Endothelial cell of umbilical vein (primary cell): ENCODE results near the gene APOD. TPM values are rescaled to one million over a fixed set of nuclear protein-coding genes. Genes with fewer than 3 reads are reported as not detected.

Experiments
- BruUV-seq: library from RNA; stranded (reverse); fragments of 400-500 nt; replicated peaks from 2 replicates; lab custom pipeline; 2021; lab: Mats Ljungman, UMichigan
- CTCF ChIA-PET: fragments of 300-600, 350-600 bp; sonication (Branson Sonifier 250); formaldehyde crosslinking; loops from one replicate; lab custom pipeline; 2021; ENCODE audit warnings: antibody characterized with exemption, inconsistent platforms; lab: Charles Lee
- POLR2A ChIA-PET: fragments of 300-600, 350-600 bp; sonication (Branson Sonifier 250); formaldehyde crosslinking; loops from one replicate; lab custom pipeline; 2021; ENCODE audit warnings: antibody characterized with exemption, inconsistent platforms; lab: Charles Lee
- DNase-seq: peaks from one replicate; pipeline ENCODE4 v3.0.0-alpha.2; 2011; ENCODE audit warnings: low read depth, low spot score
- FAIRE-seq: peaks from 2 replicates; lab custom pipeline; 2011; peaks lifted over from hg19 to GRCh38; lab: Jason Lieb, UNC
- H2AFZ ChIP-seq: 2 replicates; pipeline ENCODE4 v1.6.0; 2012; ENCODE audit warnings: low read depth, low read length, control low read depth, inconsistent platforms
- H3K27ac ChIP-seq: 2 replicates; pipeline ENCODE4 v1.5.1; 2011; ENCODE audit warnings: low read depth, mild to moderate bottlenecking, control low read depth, low read length, moderate library complexity; ENCODE audit not compliant: insufficient read depth
- H3K27me3 ChIP-seq, 2 experiments: 2 replicates each; pipeline versions ENCODE4 v1.6.0 to v1.6.1; 2011; ENCODE audit warnings: low read length in 2 of 2, mixed read lengths in 1 of 2; ENCODE audit not compliant: control insufficient read depth in 2 of 2, insufficient read depth in 2 of 2
- H3K36me3 ChIP-seq, 2 experiments: 2 replicates in 1 of 2; 3 replicates in 1 of 2; pipeline ENCODE4 v1.5.1; 2011; ENCODE audit warnings: low read length in 2 of 2, mild to moderate bottlenecking in 1 of 2, moderate library complexity in 1 of 2; ENCODE audit not compliant: control insufficient read depth in 2 of 2, insufficient read depth in 2 of 2; ENCODE audit errors: extremely low read depth in 1 of 2
- H3K4me1 ChIP-seq: 3 replicates; pipeline ENCODE4 v1.5.1; 2011; ENCODE audit warnings: mild to moderate bottlenecking, low read length; ENCODE audit not compliant: control insufficient read depth, insufficient read depth; ENCODE audit errors: extremely low read depth
- H3K4me2 ChIP-seq: 2 replicates; pipeline ENCODE4 v1.6.1; 2011; ENCODE audit warnings: low read length, control low read depth, mixed read lengths; ENCODE audit not compliant: insufficient read depth
- H3K4me3 ChIP-seq, 3 experiments: fragments of 200-600 bp in 1 of 3; sonication (generic), shearing (Covaris generic) in 1 of 3; replicated peaks in 1 of 3; 2 replicates each; pipeline ENCODE4 v1.5.1; 2011 to 2016; ENCODE audit warnings: control low read depth in 3 of 3, low read length in 3 of 3, mild to moderate bottlenecking in 2 of 3, inconsistent platforms in 1 of 3, low read depth in 1 of 3, moderate library complexity in 1 of 3; ENCODE audit not compliant: insufficient read depth in 1 of 3
- H3K79me2 ChIP-seq: 2 replicates; pipeline ENCODE4 v1.6.0; 2012; ENCODE audit warnings: low read length, inconsistent platforms; ENCODE audit not compliant: control insufficient read depth, insufficient read depth
- H3K9ac ChIP-seq: replicated peaks from 2 replicates; pipeline ENCODE3; 2011; ENCODE audit warnings: low read length, control low read depth; ENCODE audit not compliant: insufficient read depth; ENCODE audit errors: extremely low read depth
- H3K9me1 ChIP-seq: replicated peaks from 3 replicates; pipeline ENCODE4 v1.6.0; 2011; ENCODE audit warnings: mild to moderate bottlenecking, low read length; ENCODE audit not compliant: control insufficient read depth, insufficient read depth; ENCODE audit errors: extremely low read depth
- H3K9me3 ChIP-seq: replicated peaks from 2 replicates; pipeline ENCODE4 v1.5.1; 2012; ENCODE audit warnings: low read length, inconsistent platforms; ENCODE audit not compliant: control insufficient read depth, insufficient read depth
- H4K20me1 ChIP-seq: replicated peaks from 2 replicates; pipeline ENCODE3; 2011; ENCODE audit warnings: mild to moderate bottlenecking, low read length; ENCODE audit not compliant: control insufficient read depth, insufficient read depth; ENCODE audit errors: extremely low read depth
- EZH2 ChIP-seq: IDR thresholded peaks from 2 replicates; pipeline ENCODE4 v1.6.1; 2012; ENCODE audit warnings: borderline replicate concordance, low read depth, mild to moderate bottlenecking, moderate library complexity, low read length, inconsistent platforms; ENCODE audit not compliant: severe bottlenecking
- FOS ChIP-seq: IDR thresholded peaks from 2 replicates; pipeline ENCODE4 v1.6.1; 2011; ENCODE audit warnings: mild to moderate bottlenecking, low read length, moderate library complexity, borderline replicate concordance; ENCODE audit not compliant: insufficient read depth
- GATA2 ChIP-seq: IDR thresholded peaks from 2 replicates; pipeline ENCODE4 v1.7.0; 2011; ENCODE audit warnings: low read depth, mild to moderate bottlenecking, moderate library complexity, mixed read lengths, low read length; ENCODE audit not compliant: insufficient read length, insufficient read depth
- JUN ChIP-seq: IDR thresholded peaks from 2 replicates; pipeline ENCODE4 v1.6.1; 2011; ENCODE audit warnings: borderline replicate concordance, low read depth; ENCODE audit not compliant: insufficient read length, insufficient read depth
- MYC ChIP-seq: IDR thresholded peaks from one replicate; pipeline ENCODE4 v1.6.1; 2011; ENCODE audit warnings: mild to moderate bottlenecking, low read depth, low read length
- POLR2AphosphoS5 ChIP-seq: IDR thresholded peaks from 2 replicates; pipeline ENCODE4 v1.6.1; 2012; ENCODE audit warnings: low read depth, mild to moderate bottlenecking, control low read depth, low read length, moderate library complexity; ENCODE audit not compliant: insufficient read depth
- dilution Hi-C: fragments of 300-500 bp; cut with MboI; formaldehyde crosslinking; loops from one replicate; pipeline ENCODE4 v1.15.0; 2019; ENCODE audit warnings: low sequenced_read_pairs; ENCODE audit not compliant: extremely low pct_ligation_motif_present
- intact Hi-C: fragments of 100-400 bp; cut with micrococcal nuclease; formaldehyde crosslinking; loops from one replicate; pipeline ENCODE4 v1.10.0; 2022
- polyA plus RNA-seq, 4 experiments: library from polyadenylated mRNA; depleted of rRNA in 3 of 4; stranded (reverse) in 3 of 4; unstranded in 1 of 4; fragments of >200 nt; gene quantifications; 2 replicates each; pipeline versions ENCODE4 v1.2.1 to v1.2.3, GENCODE V29; 2011 to 2012; ENCODE audit warnings: missing spikeins in 1 of 4
- total RNA-seq: library from RNA; stranded (reverse); gene quantifications from 2 replicates; pipeline ENCODE4 v1.2.3, GENCODE V29; 2021
- TF ChIP-seq, protein P1 (sequence below), 2 donors: IDR thresholded peaks; 1 replicate in 1 of 2; 2 replicates in 1 of 2; pipeline ENCODE4 v1.5.1; 2011; ENCODE audit warnings: low read length in 2 of 2, mild to moderate bottlenecking in 2 of 2, moderate library complexity in 2 of 2, control low read depth in 1 of 2, inconsistent platforms in 1 of 2, low read depth in 1 of 2; ENCODE audit not compliant: insufficient read depth in 1 of 2; ENCODE audit errors: extremely low read depth in 1 of 2
- TF ChIP-seq, protein P2 (sequence below): IDR thresholded peaks from 2 replicates; pipeline ENCODE4 v1.6.1; 2011; ENCODE audit not compliant: insufficient read depth, insufficient read length

APOD gene
- total and polyA plus RNA-seq, 2 donors (not counting 3 experiments of a cell fraction or from before 2014, with no cell fraction given) = 2.2 to 2.9 TPM

GRCh38 chr3:195563317-195563716 is 20.4 kb downstream of the APOD start:
- CTCF ChIA-PET = no interaction called here

More at GRCh38 chr3:195563317-195563716, 20.4 kb downstream of the APOD start:
- no peaks in the 10 kb centered on the region for H4K20me1 ChIP-seq
- peaks cover 9% of the 10 kb centered on the region in 2 experiments for H3K27me3 ChIP-seq
- no peaks in the 10 kb centered on the region for H3K36me3 ChIP-seq
- TF ChIP-seq GATA2 (no peak), POLR2AphosphoS5 (no peak), MYC (no peak), FOS (no peak), EZH2 (no peak), JUN (no peak)
- TF ChIP-seq, protein P1, sequence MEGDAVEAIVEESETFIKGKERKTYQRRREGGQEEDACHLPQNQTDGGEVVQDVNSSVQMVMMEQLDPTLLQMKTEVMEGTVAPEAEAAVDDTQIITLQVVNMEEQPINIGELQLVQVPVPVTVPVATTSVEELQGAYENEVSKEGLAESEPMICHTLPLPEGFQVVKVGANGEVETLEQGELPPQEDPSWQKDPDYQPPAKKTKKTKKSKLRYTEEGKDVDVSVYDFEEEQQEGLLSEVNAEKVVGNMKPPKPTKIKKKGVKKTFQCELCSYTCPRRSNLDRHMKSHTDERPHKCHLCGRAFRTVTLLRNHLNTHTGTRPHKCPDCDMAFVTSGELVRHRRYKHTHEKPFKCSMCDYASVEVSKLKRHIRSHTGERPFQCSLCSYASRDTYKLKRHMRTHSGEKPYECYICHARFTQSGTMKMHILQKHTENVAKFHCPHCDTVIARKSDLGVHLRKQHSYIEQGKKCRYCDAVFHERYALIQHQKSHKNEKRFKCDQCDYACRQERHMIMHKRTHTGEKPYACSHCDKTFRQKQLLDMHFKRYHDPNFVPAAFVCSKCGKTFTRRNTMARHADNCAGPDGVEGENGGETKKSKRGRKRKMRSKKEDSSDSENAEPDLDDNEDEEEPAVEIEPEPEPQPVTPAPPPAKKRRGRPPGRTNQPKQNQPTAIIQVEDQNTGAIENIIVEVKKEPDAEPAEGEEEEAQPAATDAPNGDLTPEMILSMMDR (IDR thresholded peaks at IDR 0.05; ENCODE audit: extremely low read depth in 1 of 2, insufficient read depth in 1 of 2, low read depth in 1 of 2, low read length in 2 of 2) = no peak
- TF ChIP-seq, protein P2, sequence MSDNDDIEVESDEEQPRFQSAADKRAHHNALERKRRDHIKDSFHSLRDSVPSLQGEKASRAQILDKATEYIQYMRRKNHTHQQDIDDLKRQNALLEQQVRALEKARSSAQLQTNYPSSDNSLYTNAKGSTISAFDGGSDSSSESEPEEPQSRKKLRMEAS = no peak
- POLR2A ChIA-PET = no interaction called here
- H3K4me3 ChIP-seq = no peak overlapping the region
- no TSS peak for BruUV-seq
- dilution Hi-C loops (no loop called here), intact Hi-C loops (no loop called here)
- no peak overlapping the region for H3K4me2 ChIP-seq
- no peak for DNase-seq
- H3K79me2 ChIP-seq = no peaks in the 10 kb centered on the region
- no peak overlapping the region for H3K27ac ChIP-seq
- H2AFZ ChIP-seq = no peak overlapping the region
- H3K4me1 ChIP-seq = no peaks in the 10 kb centered on the region
- no peaks in the 10 kb centered on the region for H3K9me1 ChIP-seq
- no peak for FAIRE-seq
- no peak overlapping the region for H3K9ac ChIP-seq
- H3K9me3 ChIP-seq = no peaks in the 10 kb centered on the region
